ENCODE results near the gene SYNJ1.
A peak's percentile ranks its signal among the peaks of the same experiment; 100 is the strongest.

The SYNJ1 gene

GRCh38 chr21:32770871-32771523 is 43.2 kb upstream of the SYNJ1 start:
- Histone ChIP-seq H3K36me3 (ENCODE audit: control insufficient read depth, insufficient read depth, low read length) (peaks cover 2% of the 10 kb centered on the region), H3K79me2 (ENCODE audit: control insufficient read depth, insufficient read depth, low read length) (peaks cover 47% of the 10 kb centered on the region), H2BK120ac (ENCODE audit: low read depth, low read length) (no peak overlapping the region), H2BK15ac (replicated peaks; ENCODE audit: low read depth) (no peak overlapping the region), H3K4me3 (ENCODE audit: low read length) (peak overlapping the region; percentile 60), H2BK5ac (ENCODE audit: low read length) (peak overlapping the region; percentile 48), H3K18ac (ENCODE audit: low read length) (peak overlapping the region; percentile 55), H3K4ac (ENCODE audit: low read depth, low read length) (peak overlapping the region; percentile 58), H3K4me2 (ENCODE audit: low read length) (peak overlapping the region; percentile 53), H3K27ac (ENCODE audit: low read depth, low read length) (peak overlapping the region; percentile 82), H3K27me3 (ENCODE audit: insufficient read depth, low read length, poor library complexity) (no peaks in the 10 kb centered on the region), H4K5ac (ENCODE audit: low read length) (no peak overlapping the region), H3K9ac (ENCODE audit: low read length) (peak overlapping the region; percentile 98), H2AK5ac (ENCODE audit: low read length) (no peak overlapping the region), H3K4me1 (ENCODE audit: control insufficient read depth, low read depth, low read length) (peaks cover 2% of the 10 kb centered on the region), H4K8ac (ENCODE audit: low read depth, low read length) (no peak overlapping the region), H3K23ac (ENCODE audit: low read length) (peak overlapping the region; percentile 51), H3K79me1 (ENCODE audit: low read length) (peaks cover 7% of the 10 kb centered on the region), H3K56ac (ENCODE audit: low read length) (peak overlapping the region; percentile 97)
- DNase-seq = peak; percentile 81
- WGBS (ENCODE audit: extremely low coverage, insufficient coverage, low lambda C conversion rate) = no CpG with 5 or more reads among the region's 56 CpGs

- Histone ChIP-seq H3K9ac (ENCODE audit: low read length) (peak overlapping the region; percentile 42), H2AK5ac (ENCODE audit: low read length) (no peak overlapping the region), H3K27ac (ENCODE audit: low read depth, low read length) (no peak overlapping the region), H3K4me3 (ENCODE audit: low read length) (no peak overlapping the region), H2BK5ac (ENCODE audit: low read length) (no peak overlapping the region), H2BK15ac (replicated peaks; ENCODE audit: low read depth) (no peak overlapping the region), H3K23ac (ENCODE audit: low read length) (no peak overlapping the region), H4K5ac (ENCODE audit: low read length) (no peak overlapping the region), H3K79me2 (ENCODE audit: control insufficient read depth, insufficient read depth, low read length) (peaks cover 58% of the 10 kb centered on the region), H3K4me1 (ENCODE audit: control insufficient read depth, low read depth, low read length) (peaks cover 2% of the 10 kb centered on the region), H2BK120ac (ENCODE audit: low read depth, low read length) (no peak overlapping the region), H3K4ac (ENCODE audit: low read depth, low read length) (no peak overlapping the region), H4K8ac (ENCODE audit: low read depth, low read length) (no peak overlapping the region), H3K36me3 (ENCODE audit: control insufficient read depth, insufficient read depth, low read length) (peaks cover 4% of the 10 kb centered on the region), H3K27me3 (ENCODE audit: insufficient read depth, low read length, poor library complexity) (no peaks in the 10 kb centered on the region), H3K56ac (ENCODE audit: low read length) (no peak overlapping the region), H3K4me2 (ENCODE audit: low read length) (peak overlapping the region; percentile 31), H3K79me1 (ENCODE audit: low read length) (peaks cover 14% of the 10 kb centered on the region), H3K18ac (ENCODE audit: low read length) (no peak overlapping the region)
- no CpG with 5 or more reads among the region's 3 CpGs for WGBS (ENCODE audit: extremely low coverage, insufficient coverage, low lambda C conversion rate)
- DNase-seq = no peak
Measured at GRCh38 chr21:32768530-32768929, 40.7 kb upstream of the SYNJ1 start.

- no peak overlapping the region for H2BK120ac ChIP-seq (ENCODE audit: low read depth, low read length)
- H3K4me3 ChIP-seq (ENCODE audit: low read length) = no peak overlapping the region
- no peak overlapping the region for H4K5ac ChIP-seq (ENCODE audit: low read length)
- H3K36me3 ChIP-seq (ENCODE audit: control insufficient read depth, insufficient read depth, low read length) = peaks cover 7% of the 10 kb centered on the region
- DNase-seq = no peak
- no peak overlapping the region for H3K9ac ChIP-seq (ENCODE audit: low read length)
- peaks cover 47% of the 10 kb centered on the region for H3K79me2 ChIP-seq (ENCODE audit: control insufficient read depth, insufficient read depth, low read length)
- no CpG with 5 or more reads among the region's 2 CpGs for whole genome bisulfite sequencing (ENCODE audit: extremely low coverage, insufficient coverage, low lambda C conversion rate)
- H2BK15ac ChIP-seq (replicated peaks; ENCODE audit: low read depth) = no peak overlapping the region
- no peak overlapping the region for H3K27ac ChIP-seq (ENCODE audit: low read depth, low read length)
- H3K18ac ChIP-seq (ENCODE audit: low read length) = no peak overlapping the region
- H3K23ac ChIP-seq (ENCODE audit: low read length) = no peak overlapping the region
- H3K4ac ChIP-seq (ENCODE audit: low read depth, low read length) = no peak overlapping the region
- H3K4me2 ChIP-seq (ENCODE audit: low read length) = no peak overlapping the region
- no peak overlapping the region for H4K8ac ChIP-seq (ENCODE audit: low read depth, low read length)
- no peak overlapping the region for H2AK5ac ChIP-seq (ENCODE audit: low read length)
- peaks cover 15% of the 10 kb centered on the region for H3K79me1 ChIP-seq (ENCODE audit: low read length)
- H3K4me1 ChIP-seq (ENCODE audit: control insufficient read depth, low read depth, low read length) = peaks cover 2% of the 10 kb centered on the region
- H2BK5ac ChIP-seq (ENCODE audit: low read length) = no peak overlapping the region
- no peaks in the 10 kb centered on the region for H3K27me3 ChIP-seq (ENCODE audit: insufficient read depth, low read length, poor library complexity)
- H3K56ac ChIP-seq (ENCODE audit: low read length) = no peak overlapping the region
Measured at GRCh38 chr21:32765058-32765457, 37.2 kb upstream of the SYNJ1 start.

- no peak overlapping the region for H3K56ac ChIP-seq (ENCODE audit: low read length)
- no peak overlapping the region for H2BK5ac ChIP-seq (ENCODE audit: low read length)
- H3K4ac ChIP-seq (ENCODE audit: low read depth, low read length) = no peak overlapping the region
- H3K23ac ChIP-seq (ENCODE audit: low read length) = no peak overlapping the region
- DNase-seq = no peak
- peaks cover 41% of the 10 kb centered on the region for H3K79me2 ChIP-seq (ENCODE audit: control insufficient read depth, insufficient read depth, low read length)
- H4K5ac ChIP-seq (ENCODE audit: low read length) = no peak overlapping the region
- no peak overlapping the region for H3K4me2 ChIP-seq (ENCODE audit: low read length)
- no CpG with 5 or more reads among the region's 1 CpG for WGBS (ENCODE audit: extremely low coverage, insufficient coverage, low lambda C conversion rate)
- H3K79me1 ChIP-seq (ENCODE audit: low read length) = peaks cover 15% of the 10 kb centered on the region
- no peak overlapping the region for H2AK5ac ChIP-seq (ENCODE audit: low read length)
- peaks cover 2% of the 10 kb centered on the region for H3K4me1 ChIP-seq (ENCODE audit: control insufficient read depth, low read depth, low read length)
- no peak overlapping the region for H3K4me3 ChIP-seq (ENCODE audit: low read length)
- no peak overlapping the region for H2BK15ac ChIP-seq (replicated peaks; ENCODE audit: low read depth)
- H2BK120ac ChIP-seq (ENCODE audit: low read depth, low read length) = no peak overlapping the region
- H3K18ac ChIP-seq (ENCODE audit: low read length) = no peak overlapping the region
- H3K36me3 ChIP-seq (ENCODE audit: control insufficient read depth, insufficient read depth, low read length) = peaks cover 7% of the 10 kb centered on the region
- no peak overlapping the region for H3K27ac ChIP-seq (ENCODE audit: low read depth, low read length)
- H3K9ac ChIP-seq (ENCODE audit: low read length) = no peak overlapping the region
- no peak overlapping the region for H4K8ac ChIP-seq (ENCODE audit: low read depth, low read length)
- H3K27me3 ChIP-seq (ENCODE audit: insufficient read depth, low read length, poor library complexity) = no peaks in the 10 kb centered on the region
Measured at GRCh38 chr21:32764186-32764585, 36.4 kb upstream of the SYNJ1 start.

- no CpG with 5 or more reads among the region's 1 CpG for WGBS (ENCODE audit: extremely low coverage, insufficient coverage, low lambda C conversion rate)
- peak; percentile 72 for DNase-seq
- H3K18ac ChIP-seq (ENCODE audit: low read length) = peak overlapping the region; percentile 80
- peak overlapping the region; percentile 3 for H3K56ac ChIP-seq (ENCODE audit: low read length)
- peak overlapping the region; percentile 8 for H3K27ac ChIP-seq (ENCODE audit: low read depth, low read length)
- no peak overlapping the region for H4K8ac ChIP-seq (ENCODE audit: low read depth, low read length)
- no peak overlapping the region for H3K23ac ChIP-seq (ENCODE audit: low read length)
- no peak overlapping the region for H2BK15ac ChIP-seq (replicated peaks; ENCODE audit: low read depth)
- peaks cover 2% of the 10 kb centered on the region for H3K79me2 ChIP-seq (ENCODE audit: control insufficient read depth, insufficient read depth, low read length)
- H2BK120ac ChIP-seq (ENCODE audit: low read depth, low read length) = no peak overlapping the region
- no peak overlapping the region for H3K4me3 ChIP-seq (ENCODE audit: low read length)
- no peak overlapping the region for H3K4ac ChIP-seq (ENCODE audit: low read depth, low read length)
- H3K9ac ChIP-seq (ENCODE audit: low read length) = no peak overlapping the region
- no peak overlapping the region for H2BK5ac ChIP-seq (ENCODE audit: low read length)
- H3K36me3 ChIP-seq (ENCODE audit: control insufficient read depth, insufficient read depth, low read length) = peaks cover 3% of the 10 kb centered on the region
- no peak overlapping the region for H2AK5ac ChIP-seq (ENCODE audit: low read length)
- no peak overlapping the region for H4K5ac ChIP-seq (ENCODE audit: low read length)
- peaks cover 1% of the 10 kb centered on the region for H3K79me1 ChIP-seq (ENCODE audit: low read length)
- no peak overlapping the region for H3K4me2 ChIP-seq (ENCODE audit: low read length)
- H3K4me1 ChIP-seq (ENCODE audit: control insufficient read depth, low read depth, low read length) = no peaks in the 10 kb centered on the region
- no peaks in the 10 kb centered on the region for H3K27me3 ChIP-seq (ENCODE audit: insufficient read depth, low read length, poor library complexity)
Measured at GRCh38 chr21:32757804-32758203, 30.0 kb upstream of the SYNJ1 start.

- Histone ChIP-seq H3K79me1 (ENCODE audit: low read length) (peaks cover 3% of the 10 kb centered on the region), H4K8ac (ENCODE audit: low read depth, low read length) (no peak overlapping the region), H3K4ac (ENCODE audit: low read depth, low read length) (no peak overlapping the region), H3K23ac (ENCODE audit: low read length) (no peak overlapping the region), H3K4me1 (ENCODE audit: control insufficient read depth, low read depth, low read length) (no peaks in the 10 kb centered on the region), H3K79me2 (ENCODE audit: control insufficient read depth, insufficient read depth, low read length) (peaks cover 2% of the 10 kb centered on the region), H3K9ac (ENCODE audit: low read length) (no peak overlapping the region), H2AK5ac (ENCODE audit: low read length) (no peak overlapping the region), H2BK120ac (ENCODE audit: low read depth, low read length) (no peak overlapping the region), H3K56ac (ENCODE audit: low read length) (no peak overlapping the region), H3K27ac (ENCODE audit: low read depth, low read length) (no peak overlapping the region), H3K36me3 (ENCODE audit: control insufficient read depth, insufficient read depth, low read length) (peaks cover 6% of the 10 kb centered on the region), H4K5ac (ENCODE audit: low read length) (no peak overlapping the region), H2BK5ac (ENCODE audit: low read length) (no peak overlapping the region), H3K4me3 (ENCODE audit: low read length) (no peak overlapping the region), H3K18ac (ENCODE audit: low read length) (no peak overlapping the region), H3K4me2 (ENCODE audit: low read length) (no peak overlapping the region), H3K27me3 (ENCODE audit: insufficient read depth, low read length, poor library complexity) (no peaks in the 10 kb centered on the region), H2BK15ac (replicated peaks; ENCODE audit: low read depth) (no peak overlapping the region)
- WGBS (ENCODE audit: extremely low coverage, insufficient coverage, low lambda C conversion rate) = no CpG with 5 or more reads among the region's 1 CpG
- no peak for DNase-seq
Measured at GRCh38 chr21:32756096-32756495, 28.3 kb upstream of the SYNJ1 start.

All from mesendoderm (in vitro differentiated cells).